Testis (tissue), 2 donors: ENCODE results near the gene FGFR2.

Experiments used
- CTCF ChIP-seq, 3 experiments: fragments of 450-650 bp in 2 of 3; fragments of 200-600 bp in 1 of 3; sonication (generic) in 1 of 3; IDR thresholded peaks; one replicate each; pipeline ENCODE4 v1.5.1; 2016 to 2019; ENCODE audit warnings: antibody characterized with exemption in 3 of 3, mild to moderate bottlenecking in 2 of 3, moderate library complexity in 1 of 3
- POLR2A ChIP-seq: fragments of 450-650 bp; IDR thresholded peaks from one replicate; pipeline ENCODE4 v1.6.1; 2017; ENCODE audit warnings: antibody characterized with exemption, mild to moderate bottlenecking, moderate library complexity

- no peak for TF ChIP-seq CTCF (IDR thresholded peaks at IDR 0.05)
- no peak for TF ChIP-seq POLR2A
Observed at GRCh38 chr10:121578298-121578697, 19.9 kb downstream of the FGFR2 start.
